ENCODE measurements around the gene ALDH4A1. TPM values are rescaled to one million over a fixed set of nuclear protein-coding genes. Genes with fewer than 3 reads are reported as not detected.
A peak's percentile ranks its signal among the peaks of the same experiment; 100 is the strongest.
"Not testable (repeated sequence)": the region's sequence is repeated elsewhere in the genome, so short reads cannot be mapped to it uniquely, and the experiment has no call there.

Gene ALDH4A1
- total and polyA plus RNA-seq, 8 donors, result 3.5 to 16.0 (median 8.6) TPM

DNA sequence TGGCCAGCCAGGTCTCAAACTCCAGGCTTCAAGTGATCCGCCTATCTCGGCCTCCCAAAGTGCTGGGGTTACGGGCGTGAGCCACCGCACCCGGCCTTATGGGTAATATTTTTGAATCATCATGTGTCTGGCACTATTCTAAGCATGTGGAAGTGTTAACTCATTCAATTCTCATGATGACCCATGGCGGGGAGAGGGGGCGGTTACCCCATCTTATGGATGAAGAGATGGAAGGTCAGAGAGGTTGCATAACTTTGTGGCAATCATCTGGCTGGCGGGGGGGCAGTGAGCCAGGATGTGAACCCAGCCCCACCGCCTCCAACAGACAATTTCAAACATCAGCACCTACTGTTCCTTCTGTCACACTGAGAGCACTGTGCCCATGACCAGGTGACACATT is 31.4 kb downstream of the ALDH4A1 start:
- no peak overlapping the region for H3K27ac ChIP-seq
- intact Hi-C loops (cut with DNase I; ENCODE audit: low total_unique reads), result no loop called here
- TF ChIP-seq POLR2A (IDR thresholded peaks at IDR 0.05) (no peak), POLR2AphosphoS5 (IDR thresholded peaks at IDR 0.05) (no peak), EP300 (IDR thresholded peaks at IDR 0.05) (no peak)
- TF ChIP-seq, protein P1, sequence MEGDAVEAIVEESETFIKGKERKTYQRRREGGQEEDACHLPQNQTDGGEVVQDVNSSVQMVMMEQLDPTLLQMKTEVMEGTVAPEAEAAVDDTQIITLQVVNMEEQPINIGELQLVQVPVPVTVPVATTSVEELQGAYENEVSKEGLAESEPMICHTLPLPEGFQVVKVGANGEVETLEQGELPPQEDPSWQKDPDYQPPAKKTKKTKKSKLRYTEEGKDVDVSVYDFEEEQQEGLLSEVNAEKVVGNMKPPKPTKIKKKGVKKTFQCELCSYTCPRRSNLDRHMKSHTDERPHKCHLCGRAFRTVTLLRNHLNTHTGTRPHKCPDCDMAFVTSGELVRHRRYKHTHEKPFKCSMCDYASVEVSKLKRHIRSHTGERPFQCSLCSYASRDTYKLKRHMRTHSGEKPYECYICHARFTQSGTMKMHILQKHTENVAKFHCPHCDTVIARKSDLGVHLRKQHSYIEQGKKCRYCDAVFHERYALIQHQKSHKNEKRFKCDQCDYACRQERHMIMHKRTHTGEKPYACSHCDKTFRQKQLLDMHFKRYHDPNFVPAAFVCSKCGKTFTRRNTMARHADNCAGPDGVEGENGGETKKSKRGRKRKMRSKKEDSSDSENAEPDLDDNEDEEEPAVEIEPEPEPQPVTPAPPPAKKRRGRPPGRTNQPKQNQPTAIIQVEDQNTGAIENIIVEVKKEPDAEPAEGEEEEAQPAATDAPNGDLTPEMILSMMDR (IDR thresholded peaks at IDR 0.05), result no peak
- 88 to 93% (median 90%) methylated on average over 7 to 10 of the region's 10 CpGs for WGBS, 5 donors
- H3K4me1 ChIP-seq, result peaks cover 0 to 13% (median 5%) of the 10 kb centered on the region in 4 donors
- no peak for DNase-seq
- H3K9me3 ChIP-seq, result no peaks in the 10 kb centered on the region
- peaks cover 0 to 27% (median 5%) of the 10 kb centered on the region in 4 donors for H3K36me3 ChIP-seq
- H3K4me3 ChIP-seq, result no peak overlapping the region
- peaks cover 0 to 21% (median 6%) of the 10 kb centered on the region in 3 donors for H3K27me3 ChIP-seq

DNA sequence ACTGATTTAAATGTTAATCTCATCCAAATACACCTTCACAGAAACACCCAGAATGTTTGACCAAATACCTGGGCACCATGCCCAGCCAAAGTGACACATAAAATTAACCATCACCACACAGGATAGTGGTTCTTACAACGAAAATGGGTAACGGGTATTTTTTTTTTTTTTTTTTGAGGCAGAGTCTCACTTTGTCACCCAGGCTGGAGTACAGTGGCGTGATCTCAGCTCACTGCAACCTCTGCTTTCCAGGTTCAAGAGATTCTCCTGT is 31.8 kb downstream of the ALDH4A1 start:
- DNase-seq, result peak in 1 of 2 donors; percentile 29
- 40 to 60% (median 54%) methylated on average over 3 of the region's 3 CpGs for WGBS, 5 donors
- H3K9me3 ChIP-seq; H3K4me3 ChIP-seq; H3K27ac ChIP-seq; intact Hi-C loops (cut with DNase I; ENCODE audit: low total_unique reads): not testable (repeated sequence)
- H3K4me1 ChIP-seq, result peaks cover 0 to 13% (median 5%) of the 10 kb centered on the region in 4 donors
- H3K36me3 ChIP-seq, result peaks cover 0 to 27% (median 5%) of the 10 kb centered on the region in 4 donors
- H3K27me3 ChIP-seq, result peaks cover 0 to 25% (median 6%) of the 10 kb centered on the region in 3 donors

DNA sequence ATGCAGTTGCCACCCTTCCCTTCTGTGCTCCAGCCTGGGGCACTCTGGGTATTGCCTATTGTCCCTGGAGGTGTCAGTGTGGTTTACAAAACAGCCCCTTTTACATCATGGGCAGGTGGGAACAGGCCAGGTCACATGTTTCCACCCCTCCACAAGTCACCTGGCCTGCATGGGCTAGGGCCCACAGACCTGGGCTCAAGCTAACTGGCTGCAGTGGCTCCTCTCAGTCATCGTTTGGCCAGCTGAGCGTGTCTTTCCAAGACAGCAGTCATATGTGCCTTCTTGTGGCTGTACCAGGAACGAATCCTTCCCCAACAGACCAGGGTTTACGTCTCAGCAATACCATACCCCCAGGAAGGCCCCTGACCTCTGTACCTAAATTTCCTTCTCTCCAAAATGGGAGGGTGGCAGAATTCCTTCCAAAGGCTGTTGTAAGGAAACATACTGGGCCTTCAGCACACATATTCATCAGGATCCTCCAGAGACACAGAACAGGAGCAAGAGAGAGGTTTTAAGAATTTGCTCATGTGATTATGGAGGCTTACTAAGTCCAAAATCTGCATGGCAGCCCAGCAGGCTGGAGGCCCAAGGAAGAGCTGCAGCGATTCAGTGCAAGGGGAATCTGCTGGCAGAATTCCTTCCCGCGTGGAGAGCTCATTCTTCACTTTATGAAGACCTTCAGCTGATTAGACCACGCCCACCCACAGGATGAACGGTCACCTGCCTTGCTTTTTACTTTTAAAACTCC is 32.3 kb downstream of the ALDH4A1 start:
- Histone ChIP-seq H3K27me3 (peaks cover 0 to 31% (median 9%) of the 10 kb centered on the region in 3 donors), H3K9me3 (no peaks in the 10 kb centered on the region), H3K4me3 (no peak overlapping the region), H3K4me1 (peaks cover 0 to 11% (median 5%) of the 10 kb centered on the region in 4 donors), H3K36me3 (peaks cover 0 to 27% (median 5%) of the 10 kb centered on the region in 4 donors), H3K27ac (no peak overlapping the region)
- 43 to 61% (median 52%) methylated on average over 9 of the region's 9 CpGs for WGBS, 5 donors
- DNase-seq, result no peak
- intact Hi-C loops (cut with DNase I; ENCODE audit: low total_unique reads), result no loop called here
- TF ChIP-seq POLR2A (IDR thresholded peaks at IDR 0.05) (no peak), POLR2AphosphoS5 (IDR thresholded peaks at IDR 0.05) (no peak), EP300 (IDR thresholded peaks at IDR 0.05) (no peak)
- TF ChIP-seq, protein P1 (IDR thresholded peaks at IDR 0.05), result no peak

DNA sequence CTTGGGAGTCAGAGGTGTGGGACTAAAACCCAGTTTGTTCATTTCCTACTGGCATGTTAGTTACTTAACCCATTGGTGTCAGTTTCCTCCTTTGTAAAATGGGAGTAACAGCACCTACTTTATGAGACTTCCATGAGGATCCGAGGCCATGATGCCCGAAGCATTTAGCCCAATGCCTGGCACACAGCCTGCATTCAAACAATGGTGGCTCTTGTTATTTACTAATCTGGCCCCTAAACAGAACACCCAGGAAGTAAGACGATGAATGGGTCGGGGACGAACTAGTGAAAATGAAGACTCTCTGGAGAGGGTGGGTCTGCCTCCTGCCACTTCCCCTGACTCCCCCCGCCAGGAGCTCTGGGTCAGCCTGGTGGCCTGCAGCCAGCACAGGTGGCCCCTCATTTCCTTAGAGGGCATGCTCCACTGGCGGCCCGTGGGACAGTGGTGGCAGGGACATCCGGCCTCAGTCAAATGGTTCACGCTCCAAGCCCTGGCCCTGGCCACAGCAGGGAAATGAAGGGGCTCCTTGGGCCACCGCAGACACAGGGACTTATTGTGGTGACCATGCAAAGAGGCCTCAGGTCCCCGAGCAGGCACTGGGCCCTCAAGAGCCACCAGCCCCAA is 33.4 kb downstream of the ALDH4A1 start:
- H3K27me3 ChIP-seq, result peaks cover 0 to 39% (median 11%) of the 10 kb centered on the region in 3 donors
- H3K4me3 ChIP-seq, result no peak overlapping the region

More for the DNA sequence above, 33.4 kb downstream of the ALDH4A1 start:
- intact Hi-C loops (cut with DNase I; ENCODE audit: low total_unique reads), result no loop called here
- Histone ChIP-seq H3K4me1 (peaks cover 0 to 11% (median 3%) of the 10 kb centered on the region in 4 donors), H3K36me3 (peaks cover 0 to 23% (median 5%) of the 10 kb centered on the region in 4 donors), H3K9me3 (no peaks in the 10 kb centered on the region), H3K27ac (no peak overlapping the region)
- no peak for TF ChIP-seq POLR2A (IDR thresholded peaks at IDR 0.05)
- TF ChIP-seq EP300 (IDR thresholded peaks at IDR 0.05), result no peak
- no peak for TF ChIP-seq POLR2AphosphoS5 (IDR thresholded peaks at IDR 0.05)
- TF ChIP-seq, protein P1 (IDR thresholded peaks at IDR 0.05), result no peak
- WGBS, 5 donors, result 59 to 74% (median 69%) methylated on average over 7 to 12 of the region's 12 CpGs
- DNase-seq, result no peak

Measured in stomach (tissue), 9 donors.